C4-2B (cell line): ENCODE measurements around the gene FABP3.

Experiments used
- CTCF ChIP-seq: fragments of 450-650 bp; conservative IDR thresholded peaks from 2 replicates; pipeline ENCODE4 v1.5.1; 2017; ENCODE audit warnings: mild to moderate bottlenecking
- ZFX ChIP-seq: fragments of 450-650 bp; IDR thresholded peaks from 2 replicates; pipeline ENCODE4 v1.6.1; 2017

GRCh38 chr1:31324093-31324492 lies 48.8 kb downstream of the FABP3 start:
- no peak for TF ChIP-seq CTCF
- no peak for TF ChIP-seq ZFX
